ENCODE results near the gene YAP1.

YAP1 gene

DNA sequence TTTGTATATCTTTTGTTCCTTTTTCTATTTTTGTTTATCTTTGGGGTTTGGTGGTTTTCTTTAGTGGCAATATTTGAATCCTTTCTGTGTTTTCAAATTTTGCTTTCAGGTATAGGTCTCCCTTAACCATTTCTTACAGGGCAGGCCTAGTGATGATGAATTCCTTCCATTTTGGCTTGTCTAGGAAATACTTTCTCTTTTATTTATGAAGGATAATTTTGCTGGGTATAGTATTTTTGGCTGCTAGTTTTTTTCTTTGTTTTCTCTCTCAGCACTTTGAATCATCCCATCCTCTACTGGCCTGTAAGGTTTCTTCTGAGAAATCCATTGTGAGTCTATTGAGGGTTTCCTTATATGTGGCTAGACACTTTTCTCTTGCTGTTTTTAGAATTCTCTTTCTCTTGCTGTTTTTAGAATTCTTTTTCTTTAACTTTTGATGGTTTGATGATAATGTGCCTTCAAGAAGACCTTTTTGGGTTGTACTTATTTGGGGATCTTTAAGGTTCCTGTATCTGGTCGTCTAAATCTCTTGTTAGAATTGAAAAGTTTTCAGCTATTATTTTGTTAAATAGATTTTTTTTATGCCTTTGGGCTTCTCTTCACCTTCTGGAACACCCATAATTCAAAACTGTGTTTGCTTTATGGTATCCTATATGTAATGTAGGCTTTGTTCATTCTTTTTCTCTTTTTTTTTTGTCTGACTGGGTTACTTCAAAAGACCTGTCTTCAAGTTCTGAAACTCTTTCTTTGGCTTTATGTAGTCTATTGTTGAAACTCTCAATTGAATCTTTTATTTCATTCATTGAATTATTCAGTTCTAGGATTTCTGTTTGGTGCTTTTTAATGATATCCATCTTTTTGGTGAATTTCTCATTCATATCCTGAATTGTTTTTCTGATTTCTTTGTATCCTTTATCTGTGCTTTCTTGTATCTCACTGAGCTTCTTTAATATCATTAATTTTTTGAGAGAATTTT lies 38.5 kb upstream of the YAP1 start:
- no peak overlapping the region for H4K5ac ChIP-seq (ENCODE audit: low read length)
- H3K79me2 ChIP-seq (ENCODE audit: control insufficient read depth, insufficient read depth, low read length), result no peaks in the 10 kb centered on the region
- no peak overlapping the region for H2BK5ac ChIP-seq (ENCODE audit: low read length)
- H3K4me1 ChIP-seq (ENCODE audit: control insufficient read depth, low read depth, low read length), result no peaks in the 10 kb centered on the region
- no peak overlapping the region for H3K4me2 ChIP-seq (ENCODE audit: low read length)
- H3K27ac ChIP-seq (ENCODE audit: low read depth, low read length), result no peak overlapping the region
- no peak overlapping the region for H2BK15ac ChIP-seq (replicated peaks; ENCODE audit: low read depth)
- no peak overlapping the region for H2BK120ac ChIP-seq (ENCODE audit: low read depth, low read length)
- no peak overlapping the region for H3K4ac ChIP-seq (ENCODE audit: low read depth, low read length)
- no peak overlapping the region for H3K18ac ChIP-seq (ENCODE audit: low read length)
- H3K9ac ChIP-seq (ENCODE audit: low read length), result no peak overlapping the region
- no CpG with 5 or more reads among the region's 1 CpG for WGBS (ENCODE audit: extremely low coverage, insufficient coverage, low lambda C conversion rate)
- H2AK5ac ChIP-seq (ENCODE audit: low read length), result no peak overlapping the region
- H3K23ac ChIP-seq (ENCODE audit: low read length), result no peak overlapping the region
- no peaks in the 10 kb centered on the region for H3K36me3 ChIP-seq (ENCODE audit: control insufficient read depth, insufficient read depth, low read length)
- no peak overlapping the region for H3K4me3 ChIP-seq (ENCODE audit: low read length)
- H4K8ac ChIP-seq (ENCODE audit: low read depth, low read length), result no peak overlapping the region
- no peak for DNase-seq
- H3K27me3 ChIP-seq (ENCODE audit: insufficient read depth, low read length, poor library complexity), result no peaks in the 10 kb centered on the region
- H3K56ac ChIP-seq (ENCODE audit: low read length), result no peak overlapping the region
- H3K79me1 ChIP-seq (ENCODE audit: low read length), result no peaks in the 10 kb centered on the region

DNA sequence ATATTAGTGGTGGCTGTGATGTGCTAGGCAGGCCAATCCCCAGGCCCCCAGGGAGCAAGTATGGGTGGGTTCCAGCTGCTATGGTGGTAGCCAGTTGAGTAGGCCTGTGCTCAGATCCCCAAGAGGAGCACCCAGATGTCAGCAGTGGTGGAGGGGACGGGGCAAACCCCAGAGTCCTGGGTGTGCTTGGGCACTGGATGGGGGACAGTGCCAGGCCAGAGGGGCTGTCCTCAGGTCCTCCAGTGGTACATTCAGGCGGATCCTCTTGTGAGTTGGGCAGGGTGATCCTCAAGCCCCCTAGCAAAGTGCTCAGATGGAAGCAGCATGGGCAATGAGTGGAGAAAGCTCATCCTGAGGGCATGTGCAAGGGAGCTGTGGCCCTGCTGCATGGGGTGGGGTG lies 37.0 kb upstream of the YAP1 start:
- Histone ChIP-seq H3K36me3 (ENCODE audit: control insufficient read depth, insufficient read depth, low read length) (no peaks in the 10 kb centered on the region), H3K56ac (ENCODE audit: low read length) (no peak overlapping the region), H3K4me2 (ENCODE audit: low read length) (no peak overlapping the region), H4K5ac (ENCODE audit: low read length) (no peak overlapping the region), H2BK120ac (ENCODE audit: low read depth, low read length) (no peak overlapping the region), H2AK5ac (ENCODE audit: low read length) (no peak overlapping the region), H3K27me3 (ENCODE audit: insufficient read depth, low read length, poor library complexity) (no peaks in the 10 kb centered on the region), H2BK15ac (replicated peaks; ENCODE audit: low read depth) (no peak overlapping the region), H3K79me2 (ENCODE audit: control insufficient read depth, insufficient read depth, low read length) (no peaks in the 10 kb centered on the region), H3K4me3 (ENCODE audit: low read length) (no peak overlapping the region), H2BK5ac (ENCODE audit: low read length) (no peak overlapping the region), H3K4ac (ENCODE audit: low read depth, low read length) (no peak overlapping the region), H3K27ac (ENCODE audit: low read depth, low read length) (no peak overlapping the region), H3K79me1 (ENCODE audit: low read length) (no peaks in the 10 kb centered on the region), H3K23ac (ENCODE audit: low read length) (no peak overlapping the region), H3K9ac (ENCODE audit: low read length) (no peak overlapping the region), H3K18ac (ENCODE audit: low read length) (no peak overlapping the region), H3K4me1 (ENCODE audit: control insufficient read depth, low read depth, low read length) (no peaks in the 10 kb centered on the region), H4K8ac (ENCODE audit: low read depth, low read length) (no peak overlapping the region)
- no peak for DNase-seq
- no CpG with 5 or more reads among the region's 2 CpGs for WGBS (ENCODE audit: extremely low coverage, insufficient coverage, low lambda C conversion rate)

DNA sequence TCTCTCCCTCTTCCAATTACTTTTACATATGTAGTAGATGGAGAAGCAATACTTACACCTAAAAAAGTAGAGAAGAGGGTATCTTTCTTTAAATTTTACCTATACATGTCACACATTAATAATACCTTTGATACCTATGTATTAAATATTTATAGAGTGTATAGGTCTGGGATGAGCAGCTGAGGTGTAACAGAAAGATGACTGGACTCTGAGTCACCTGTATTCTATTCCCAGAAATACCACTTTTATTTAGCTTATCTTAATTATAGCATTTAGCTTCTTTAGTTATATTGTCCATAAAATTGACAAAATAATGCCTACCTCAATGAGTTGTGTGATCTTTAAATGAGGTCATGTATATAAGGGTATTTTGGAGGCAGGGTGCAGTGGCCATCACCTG lies 30.6 kb upstream of the YAP1 start:
- Histone ChIP-seq H4K8ac (ENCODE audit: low read depth, low read length) (no peak overlapping the region), H2AK5ac (ENCODE audit: low read length) (no peak overlapping the region)

DNA sequence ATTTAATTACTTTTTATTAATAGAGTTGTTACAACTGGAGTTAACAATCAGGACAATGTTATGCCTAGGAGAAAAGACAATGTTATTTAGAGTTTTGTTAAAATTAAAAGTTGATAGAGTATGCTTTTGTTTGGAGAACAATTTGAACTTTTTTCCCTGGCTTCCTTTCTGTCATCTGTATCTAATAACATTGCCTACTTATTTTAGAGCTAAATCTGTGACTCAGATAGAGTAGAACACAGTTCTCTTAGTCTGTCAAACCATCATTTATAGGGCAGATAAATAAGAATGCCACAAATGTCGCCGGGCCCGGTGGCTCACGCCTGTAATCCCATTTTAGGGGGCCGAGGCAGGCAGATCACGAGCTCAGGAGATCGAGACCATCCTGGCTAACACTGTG lies 28.9 kb upstream of the YAP1 start:
- Histone ChIP-seq H3K4me2 (ENCODE audit: low read length) (no peak overlapping the region), H3K4me1 (ENCODE audit: control insufficient read depth, low read depth, low read length) (no peaks in the 10 kb centered on the region), H2AK5ac (ENCODE audit: low read length) (no peak overlapping the region), H2BK15ac (replicated peaks; ENCODE audit: low read depth) (no peak overlapping the region), H2BK5ac (ENCODE audit: low read length) (no peak overlapping the region), H3K9ac (ENCODE audit: low read length) (no peak overlapping the region), H4K5ac (ENCODE audit: low read length) (no peak overlapping the region), H3K56ac (ENCODE audit: low read length) (no peak overlapping the region), H3K36me3 (ENCODE audit: control insufficient read depth, insufficient read depth, low read length) (no peaks in the 10 kb centered on the region), H3K27ac (ENCODE audit: low read depth, low read length) (no peak overlapping the region), H3K18ac (ENCODE audit: low read length) (no peak overlapping the region), H3K4me3 (ENCODE audit: low read length) (no peak overlapping the region), H4K8ac (ENCODE audit: low read depth, low read length) (no peak overlapping the region), H2BK120ac (ENCODE audit: low read depth, low read length) (no peak overlapping the region), H3K79me2 (ENCODE audit: control insufficient read depth, insufficient read depth, low read length) (no peaks in the 10 kb centered on the region), H3K4ac (ENCODE audit: low read depth, low read length) (no peak overlapping the region), H3K79me1 (ENCODE audit: low read length) (no peaks in the 10 kb centered on the region), H3K23ac (ENCODE audit: low read length) (no peak overlapping the region), H3K27me3 (ENCODE audit: insufficient read depth, low read length, poor library complexity) (no peaks in the 10 kb centered on the region)
- WGBS (ENCODE audit: extremely low coverage, insufficient coverage, low lambda C conversion rate), result no CpG with 5 or more reads among the region's 7 CpGs
- DNase-seq, result no peak

More for the DNA sequence above, 30.6 kb upstream of the YAP1 start:
- Histone ChIP-seq H4K5ac (ENCODE audit: low read length) (no peak overlapping the region), H3K4me3 (ENCODE audit: low read length) (no peak overlapping the region), H3K79me2 (ENCODE audit: control insufficient read depth, insufficient read depth, low read length) (no peaks in the 10 kb centered on the region), H3K4me1 (ENCODE audit: control insufficient read depth, low read depth, low read length) (no peaks in the 10 kb centered on the region), H3K79me1 (ENCODE audit: low read length) (no peaks in the 10 kb centered on the region), H3K23ac (ENCODE audit: low read length) (no peak overlapping the region), H3K27me3 (ENCODE audit: insufficient read depth, low read length, poor library complexity) (no peaks in the 10 kb centered on the region), H3K4me2 (ENCODE audit: low read length) (no peak overlapping the region), H3K56ac (ENCODE audit: low read length) (no peak overlapping the region), H3K4ac (ENCODE audit: low read depth, low read length) (no peak overlapping the region), H3K9ac (ENCODE audit: low read length) (no peak overlapping the region), H2BK15ac (replicated peaks; ENCODE audit: low read depth) (no peak overlapping the region), H3K18ac (ENCODE audit: low read length) (no peak overlapping the region), H3K36me3 (ENCODE audit: control insufficient read depth, insufficient read depth, low read length) (no peaks in the 10 kb centered on the region), H2BK120ac (ENCODE audit: low read depth, low read length) (no peak overlapping the region), H3K27ac (ENCODE audit: low read depth, low read length) (no peak overlapping the region), H2BK5ac (ENCODE audit: low read length) (no peak overlapping the region)
- DNase-seq, result no peak

DNA sequence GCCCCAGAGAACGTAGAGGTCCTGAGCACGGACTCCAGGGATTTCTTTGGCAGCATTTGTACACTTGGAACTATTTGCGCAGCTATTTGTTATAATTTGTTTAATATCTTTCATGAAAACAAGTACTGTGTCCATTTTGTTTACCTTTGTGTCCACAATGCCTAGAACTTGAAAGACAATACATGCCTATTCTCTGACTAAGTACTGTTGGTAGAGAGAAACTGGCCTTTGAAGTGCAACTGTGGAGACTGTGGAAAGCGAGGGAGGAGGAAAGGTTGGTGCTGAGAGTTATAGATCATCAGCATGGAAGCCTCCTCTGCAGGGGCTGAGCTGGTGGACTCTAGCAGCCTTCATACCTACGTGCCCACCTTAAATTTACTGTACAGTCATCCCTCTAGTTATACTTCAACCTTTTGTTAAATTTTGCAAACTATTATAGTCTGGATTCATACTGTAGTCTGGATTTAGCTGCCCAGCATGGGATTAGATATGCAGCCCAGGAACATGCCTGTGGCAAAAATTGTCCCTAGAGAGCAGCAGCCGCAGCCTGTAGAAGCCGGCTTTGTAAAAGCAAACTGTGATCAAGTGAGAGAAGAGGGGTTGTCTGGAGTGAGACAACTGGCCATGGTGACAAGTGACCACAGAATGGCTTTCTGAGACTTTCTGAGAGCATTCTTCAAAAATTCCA lies 24.2 kb upstream of the YAP1 start:
- Histone ChIP-seq H3K79me2 (ENCODE audit: control insufficient read depth, insufficient read depth, low read length) (no peaks in the 10 kb centered on the region), H3K56ac (ENCODE audit: low read length) (no peak overlapping the region), H3K27me3 (ENCODE audit: insufficient read depth, low read length, poor library complexity) (no peaks in the 10 kb centered on the region), H3K36me3 (ENCODE audit: control insufficient read depth, insufficient read depth, low read length) (no peaks in the 10 kb centered on the region), H3K4me3 (ENCODE audit: low read length) (no peak overlapping the region), H4K8ac (ENCODE audit: low read depth, low read length) (no peak overlapping the region), H3K4me1 (ENCODE audit: control insufficient read depth, low read depth, low read length) (no peaks in the 10 kb centered on the region), H3K9ac (ENCODE audit: low read length) (no peak overlapping the region), H3K18ac (ENCODE audit: low read length) (no peak overlapping the region), H4K5ac (ENCODE audit: low read length) (no peak overlapping the region), H2BK15ac (replicated peaks; ENCODE audit: low read depth) (no peak overlapping the region), H3K23ac (ENCODE audit: low read length) (no peak overlapping the region), H3K27ac (ENCODE audit: low read depth, low read length) (no peak overlapping the region), H2BK5ac (ENCODE audit: low read length) (no peak overlapping the region), H3K4ac (ENCODE audit: low read depth, low read length) (no peak overlapping the region), H2BK120ac (ENCODE audit: low read depth, low read length) (no peak overlapping the region), H3K4me2 (ENCODE audit: low read length) (no peak overlapping the region), H3K79me1 (ENCODE audit: low read length) (no peaks in the 10 kb centered on the region), H2AK5ac (ENCODE audit: low read length) (no peak overlapping the region)
- DNase-seq, result no peak
- WGBS (ENCODE audit: extremely low coverage, insufficient coverage, low lambda C conversion rate), result no CpG with 5 or more reads among the region's 7 CpGs
